CD14-positive monocyte (primary cell): Measurements from ENCODE around the gene CDH22. TPM values are rescaled to one million over a fixed set of nuclear protein-coding genes. Genes with fewer than 3 reads are reported as not detected.

Experiments used
- DNase-seq, 3 donors: peaks; one replicate each; pipeline ENCODE4 v3.0.0-alpha.2; 2011 to 2022
- H2AFZ ChIP-seq: 2 replicates; pipeline ENCODE4 v1.6.0; 2012; ENCODE audit warnings: mild to moderate bottlenecking, low read depth, low read length, inconsistent platforms; ENCODE audit not compliant: insufficient read depth, poor library complexity, severe bottlenecking
- H3K27ac ChIP-seq, 2 donors: 1 replicate in 1 of 2; 2 replicates in 1 of 2; pipeline ENCODE4 v1.5.1; 2012 to 2013; ENCODE audit warnings: low read length in 2 of 2, control low read depth in 1 of 2, inconsistent platforms in 1 of 2, low read depth in 1 of 2, mild to moderate bottlenecking in 1 of 2
- H3K27me3 ChIP-seq, 2 donors: one replicate each; pipeline versions ENCODE4 v1.6.0 to v1.6.1; 2011 to 2013; ENCODE audit warnings: low read length in 2 of 2; ENCODE audit not compliant: control insufficient read depth in 2 of 2, insufficient read depth in 2 of 2
- H3K36me3 ChIP-seq, 2 donors: replicated peaks in 1 of 2; 1 replicate in 1 of 2; 2 replicates in 1 of 2; pipeline versions ENCODE4 v1.5.1 to v1.6.1; 2012 to 2013; ENCODE audit warnings: low read length in 2 of 2, control low read depth in 1 of 2, inconsistent platforms in 1 of 2, mild to moderate bottlenecking in 1 of 2; ENCODE audit not compliant: insufficient read depth in 2 of 2, control insufficient read depth in 1 of 2
- H3K4me1 ChIP-seq, 2 donors: 1 replicate in 1 of 2; 2 replicates in 1 of 2; pipeline versions ENCODE4 v1.5.1 to v1.6.1; 2012 to 2013; ENCODE audit warnings: low read length in 2 of 2, control low read depth in 1 of 2, inconsistent platforms in 1 of 2, mild to moderate bottlenecking in 1 of 2, moderate library complexity in 1 of 2; ENCODE audit not compliant: insufficient read depth in 2 of 2, control insufficient read depth in 1 of 2
- H3K4me2 ChIP-seq: replicated peaks from 2 replicates; pipeline ENCODE3; 2012; ENCODE audit warnings: low read length, moderate library complexity, mild to moderate bottlenecking; ENCODE audit not compliant: poor library complexity, severe bottlenecking; ENCODE audit errors: extremely low read depth
- H3K4me3 ChIP-seq, 3 experiments: fragments of 200-600 bp in 1 of 3; sonication (generic) in 1 of 3; replicated peaks in 1 of 3; 1 replicate in 2 of 3; 2 replicates in 1 of 3; pipeline ENCODE4 v1.5.1; 2011 to 2013; ENCODE audit warnings: low read length in 3 of 3, mild to moderate bottlenecking in 3 of 3, control low read depth in 2 of 3, low read depth in 2 of 3, inconsistent platforms in 1 of 3, moderate library complexity in 1 of 3
- H3K79me2 ChIP-seq: 2 replicates; pipeline ENCODE4 v1.6.0; 2012; ENCODE audit warnings: mild to moderate bottlenecking, control low read depth, inconsistent platforms, low read length, moderate library complexity; ENCODE audit not compliant: insufficient read depth
- H3K9ac ChIP-seq: 2 replicates; pipeline ENCODE4 v1.6.0; 2017; ENCODE audit warnings: low read length, mild to moderate bottlenecking; ENCODE audit not compliant: insufficient read depth, poor library complexity, severe bottlenecking
- H3K9me3 ChIP-seq, 2 donors: replicated peaks in 1 of 2; 1 replicate in 1 of 2; 2 replicates in 1 of 2; pipeline versions ENCODE4 v1.5.1 to v1.6.1; 2012 to 2013; ENCODE audit warnings: low read length in 2 of 2, control low read depth in 1 of 2; ENCODE audit not compliant: control insufficient read depth in 1 of 2, insufficient read depth in 1 of 2
- H4K20me1 ChIP-seq: 2 replicates; pipeline ENCODE4 v1.6.0; 2012; ENCODE audit warnings: mild to moderate bottlenecking, low read length, control low read depth, moderate library complexity; ENCODE audit not compliant: insufficient read depth
- H3K27ac Mint-ChIP-seq, 7 donors: one replicate each; pipeline ENCODE4 v1.8.0; 2020; ENCODE audit warnings: mild to moderate bottlenecking in 7 of 7, mixed read lengths in 7 of 7, moderate library complexity in 6 of 7, inconsistent platforms in 2 of 7
- H3K27me3 Mint-ChIP-seq, 3 donors: one replicate each; pipeline ENCODE4 v1.8.0; 2021 to 2022; ENCODE audit warnings: low read depth in 3 of 3, mild to moderate bottlenecking in 3 of 3, mixed read lengths in 3 of 3, moderate library complexity in 3 of 3, inconsistent platforms in 1 of 3
- H3K36me3 Mint-ChIP-seq, 2 donors: one replicate each; pipeline ENCODE4 v1.8.0; 2020; ENCODE audit warnings: mixed read lengths in 2 of 2, inconsistent platforms in 1 of 2, mild to moderate bottlenecking in 1 of 2
- H3K4me1 Mint-ChIP-seq: one replicate; pipeline ENCODE4 v1.8.0; 2020; ENCODE audit warnings: mild to moderate bottlenecking, mixed read lengths
- H3K4me3 Mint-ChIP-seq, 2 donors: one replicate each; pipeline ENCODE4 v1.8.0; 2020; ENCODE audit warnings: mild to moderate bottlenecking in 2 of 2, mixed read lengths in 2 of 2, moderate library complexity in 1 of 2
- H3K9me3 Mint-ChIP-seq, 7 donors: one replicate each; pipeline ENCODE4 v1.8.0; 2020 to 2022; ENCODE audit warnings: mixed read lengths in 7 of 7, mild to moderate bottlenecking in 6 of 7, moderate library complexity in 6 of 7, inconsistent platforms in 2 of 7
- WGBS: methylation state at CpG from one replicate; pipeline ENCODE4 v1.1.5; 2013; ENCODE audit warnings: missing lambda C conversion rate; ENCODE audit not compliant: insufficient coverage; 5-methylcytosine and 5-hydroxymethylcytosine counted together
- intact Hi-C, 2 donors: fragments of 100-400 bp; cut with micrococcal nuclease; formaldehyde crosslinking; loops; one replicate each; pipeline versions ENCODE4 v1.15.0 to v1.15.1; 2023
- polyA plus RNA-seq, 3 donors: library from polyadenylated mRNA; depleted of rRNA in 1 of 3; unstranded in 2 of 3; stranded (reverse) in 1 of 3; fragments of 300-500 nt in 2 of 3; fragments of >200 nt in 1 of 3; fragmentation: Illumina TruSeq in 2 of 3; gene quantifications; 1 replicate in 2 of 3; 2 replicates in 1 of 3; pipeline ENCODE4 v1.2.3, GENCODE V29; 2012 to 2021
- TF ChIP-seq, protein P1 (sequence below): fragments of 200-600 bp; IDR thresholded peaks from one replicate; pipeline ENCODE4 v1.8.0; 2022; ENCODE audit warnings: antibody characterized with exemption, mild to moderate bottlenecking

The CDH22 gene
- polyA plus RNA-seq, 3 donors, result not detected

DNA sequence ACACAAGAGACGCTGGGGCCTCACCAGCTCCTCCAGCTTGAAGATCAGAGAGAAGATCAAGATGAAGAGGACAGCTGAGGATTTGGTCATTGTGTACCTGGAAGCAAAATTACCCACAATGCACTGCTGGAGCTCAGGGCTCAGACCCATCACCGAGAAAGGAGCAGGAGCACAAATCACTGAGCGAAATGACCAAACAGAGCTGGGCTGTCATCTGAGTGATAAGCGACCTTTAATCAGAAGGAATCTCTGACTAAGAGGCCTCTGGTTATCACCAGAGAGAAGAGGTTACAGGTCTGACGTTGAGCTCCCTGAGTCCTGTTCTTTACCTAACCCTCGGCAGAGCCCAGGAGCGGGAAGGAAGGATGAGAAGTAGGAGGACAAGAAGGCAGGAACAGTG is 47.5 kb upstream of the CDH22 start:
- peaks cover 44 to 50% of the 10 kb centered on the region in 2 donors for H3K4me1 ChIP-seq
- H3K4me1 Mint-ChIP-seq, result peaks cover 48% of the 10 kb centered on the region

DNA sequence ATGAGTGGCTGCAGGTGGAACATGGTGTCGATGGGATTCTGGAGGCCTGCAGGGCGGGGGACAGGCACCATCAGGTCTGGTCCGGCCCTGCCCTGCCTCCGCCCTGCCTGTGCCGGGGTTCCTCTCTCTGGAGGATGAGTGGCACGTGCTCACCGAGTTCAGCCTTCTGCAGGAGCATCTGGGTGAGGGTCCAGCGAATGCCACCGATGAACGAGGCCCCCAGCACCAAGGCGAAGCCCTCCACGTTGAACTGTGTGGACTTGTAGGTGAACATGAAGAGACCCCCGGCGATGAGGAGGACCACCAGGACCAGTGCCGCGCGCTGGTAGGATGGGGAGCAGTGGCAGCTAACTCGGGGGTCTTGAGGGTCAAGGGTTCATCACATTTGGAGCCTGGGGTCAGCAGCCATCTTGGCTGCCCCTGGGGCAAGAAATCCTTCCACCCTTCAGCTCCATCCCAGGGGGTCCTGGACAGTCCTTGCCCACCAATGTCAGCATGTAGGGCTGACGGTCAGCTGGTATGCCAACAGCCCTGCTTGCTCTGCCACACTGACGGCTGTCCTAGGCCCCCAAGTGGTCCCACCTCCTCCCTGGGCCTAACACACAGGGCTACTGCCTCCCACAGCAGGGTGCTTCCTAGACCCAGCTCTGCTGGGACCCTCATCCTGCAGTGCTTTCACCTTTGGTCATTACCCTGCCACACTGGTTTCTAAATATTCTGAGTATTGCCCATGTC is 46.8 kb upstream of the CDH22 start:
- peaks cover 59% of the 10 kb centered on the region for H4K20me1 ChIP-seq
- H3K27me3 ChIP-seq, result no peaks in the 10 kb centered on the region
- H3K79me2 ChIP-seq, result peaks cover 24% of the 10 kb centered on the region
- H3K4me3 ChIP-seq, result no peak overlapping the region
- TF ChIP-seq, protein P1, sequence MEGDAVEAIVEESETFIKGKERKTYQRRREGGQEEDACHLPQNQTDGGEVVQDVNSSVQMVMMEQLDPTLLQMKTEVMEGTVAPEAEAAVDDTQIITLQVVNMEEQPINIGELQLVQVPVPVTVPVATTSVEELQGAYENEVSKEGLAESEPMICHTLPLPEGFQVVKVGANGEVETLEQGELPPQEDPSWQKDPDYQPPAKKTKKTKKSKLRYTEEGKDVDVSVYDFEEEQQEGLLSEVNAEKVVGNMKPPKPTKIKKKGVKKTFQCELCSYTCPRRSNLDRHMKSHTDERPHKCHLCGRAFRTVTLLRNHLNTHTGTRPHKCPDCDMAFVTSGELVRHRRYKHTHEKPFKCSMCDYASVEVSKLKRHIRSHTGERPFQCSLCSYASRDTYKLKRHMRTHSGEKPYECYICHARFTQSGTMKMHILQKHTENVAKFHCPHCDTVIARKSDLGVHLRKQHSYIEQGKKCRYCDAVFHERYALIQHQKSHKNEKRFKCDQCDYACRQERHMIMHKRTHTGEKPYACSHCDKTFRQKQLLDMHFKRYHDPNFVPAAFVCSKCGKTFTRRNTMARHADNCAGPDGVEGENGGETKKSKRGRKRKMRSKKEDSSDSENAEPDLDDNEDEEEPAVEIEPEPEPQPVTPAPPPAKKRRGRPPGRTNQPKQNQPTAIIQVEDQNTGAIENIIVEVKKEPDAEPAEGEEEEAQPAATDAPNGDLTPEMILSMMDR, result no peak
- intact Hi-C loops, result no loop called here
- peak overlapping the region in 1 of 2 donors; percentile 31 for H3K27ac ChIP-seq
- H3K4me2 ChIP-seq, result no peak overlapping the region
- peak overlapping the region in 1 of 7 donors; percentile 38 for H3K27ac Mint-ChIP-seq
- no peak overlapping the region for H2AFZ ChIP-seq
- no peaks in the 10 kb centered on the region for H3K9me3 ChIP-seq
- no peak overlapping the region for H3K9ac ChIP-seq
- H3K4me1 ChIP-seq, result peaks cover 48 to 54% of the 10 kb centered on the region in 2 donors
- no peak overlapping the region for H3K4me3 Mint-ChIP-seq
- 97% methylated on average over 15 of the region's 20 CpGs for WGBS
- DNase-seq, result no peak
- peaks cover 57 to 80% of the 10 kb centered on the region in 2 donors for H3K36me3 Mint-ChIP-seq
- peaks cover 0 to 2% (median 0%) of the 10 kb centered on the region in 7 donors for H3K9me3 Mint-ChIP-seq
- peaks cover 53% of the 10 kb centered on the region for H3K4me1 Mint-ChIP-seq
- H3K27me3 Mint-ChIP-seq, result peaks cover 0 to 2% (median 0%) of the 10 kb centered on the region in 3 donors
- peaks cover 44 to 62% of the 10 kb centered on the region in 2 donors for H3K36me3 ChIP-seq

More for the DNA sequence above, 47.5 kb upstream of the CDH22 start:
- no peaks in the 10 kb centered on the region for H3K9me3 ChIP-seq
- no peak overlapping the region for H2AFZ ChIP-seq
- H3K27ac ChIP-seq, result peak overlapping the region in 1 of 2 donors; percentile 31
- intact Hi-C loops, result no loop called here
- 100% methylated on average over 6 of the region's 7 CpGs for WGBS
- Mint-ChIP-seq H3K4me3 (no peak overlapping the region), H3K27me3 (peaks cover 0 to 2% (median 0%) of the 10 kb centered on the region in 3 donors), H3K9me3 (peaks cover 0 to 2% (median 0%) of the 10 kb centered on the region in 7 donors), H3K27ac (peak overlapping the region in 2 of 7 donors; percentile 36 to 58), H3K36me3 (peaks cover 52 to 74% of the 10 kb centered on the region in 2 donors)
- no peak for DNase-seq
- H4K20me1 ChIP-seq, result peaks cover 63% of the 10 kb centered on the region
- peaks cover 31% of the 10 kb centered on the region for H3K79me2 ChIP-seq
- H3K4me2 ChIP-seq, result no peak overlapping the region
- H3K4me3 ChIP-seq, result no peak overlapping the region
- no peaks in the 10 kb centered on the region for H3K27me3 ChIP-seq
- TF ChIP-seq, protein P1, result no peak
- peaks cover 42 to 62% of the 10 kb centered on the region in 2 donors for H3K36me3 ChIP-seq
- H3K9ac ChIP-seq, result no peak overlapping the region
